IMR-90 (cell line): ENCODE measurements around the gene RUSC1. TPM values are rescaled to one million over a fixed set of nuclear protein-coding genes. Genes with fewer than 3 reads are reported as not detected.

Source experiments
- ATAC-seq: fragments of 200-7000 bp; cut with Tn5 transposase; 2 replicates; pipeline ENCODE4 v1.9.1; 2020; ENCODE audit warnings: low read depth, mild to moderate bottlenecking, moderate library complexity
- BruUV-seq: library from RNA; stranded (reverse); fragments of 400-500 nt; replicated peaks from 2 replicates; lab custom pipeline; 2021; lab: Mats Ljungman, UMichigan
- CTCF ChIA-PET: fragments of 300-600 bp; formaldehyde crosslinking; extraction: SDS; loops from one replicate; lab custom pipeline; 2021; ENCODE audit warnings: antibody characterized with exemption; lab: Yijun Ruan, JAX
- POLR2A ChIA-PET: fragments of 300-600 bp; sonication (Branson Sonifier 250); formaldehyde crosslinking; loops from one replicate; lab custom pipeline; 2022; ENCODE audit warnings: antibody characterized with exemption; ENCODE audit not compliant: unreplicated experiment; lab: Charles Lee
- DNase-seq: peaks from one replicate; pipeline ENCODE4 v3.0.0; 2013
- H2AFZ ChIP-seq: replicated peaks from 2 replicates; pipeline ENCODE3; 2013; ENCODE audit warnings: low read length, mild to moderate bottlenecking; ENCODE audit not compliant: poor library complexity
- H2AK5ac ChIP-seq: 2 replicates; pipeline ENCODE4 v1.6.1; 2013; ENCODE audit warnings: low read depth, low read length, inconsistent platforms
- H2AK9ac ChIP-seq: replicated peaks from 2 replicates; pipeline ENCODE3; 2013; ENCODE audit warnings: mild to moderate bottlenecking, low read depth, low read length, moderate library complexity; ENCODE audit not compliant: poor library complexity
- H2BK120ac ChIP-seq: 2 replicates; pipeline ENCODE4 v1.6.1; 2013; ENCODE audit warnings: low read depth, low read length, inconsistent platforms
- H2BK15ac ChIP-seq: 3 replicates; pipeline ENCODE4 v1.6.1; 2013; ENCODE audit warnings: low read depth, low read length, inconsistent platforms
- H2BK20ac ChIP-seq: 2 replicates; pipeline ENCODE4 v1.6.1; 2013; ENCODE audit warnings: low read depth, mild to moderate bottlenecking, inconsistent platforms, low read length, moderate library complexity
- H2BK5ac ChIP-seq: 2 replicates; pipeline ENCODE4 v1.6.1; 2013; ENCODE audit warnings: mild to moderate bottlenecking, low read depth, low read length, inconsistent platforms; ENCODE audit not compliant: poor library complexity, severe bottlenecking
- H3K14ac ChIP-seq: replicated peaks from 2 replicates; pipeline ENCODE4 v1.6.1; 2013; ENCODE audit warnings: low read depth, low read length, inconsistent platforms
- H3K18ac ChIP-seq: 2 replicates; pipeline ENCODE4 v1.6.1; 2013; ENCODE audit warnings: low read depth, low read length, control low read depth
- H3K23ac ChIP-seq: 2 replicates; pipeline ENCODE4 v1.6.1; 2013; ENCODE audit warnings: low read depth, low read length, inconsistent platforms
- H3K27ac ChIP-seq: 2 replicates; pipeline ENCODE4 v1.5.1; 2013; ENCODE audit warnings: mild to moderate bottlenecking, control low read depth, low read length; ENCODE audit not compliant: insufficient read depth
- H3K27me3 ChIP-seq: 2 replicates; pipeline ENCODE4 v1.6.1; 2013; ENCODE audit warnings: low read length; ENCODE audit not compliant: control insufficient read depth, insufficient read depth
- H3K36me3 ChIP-seq: 2 replicates; pipeline ENCODE4 v1.6.1; 2013; ENCODE audit warnings: low read length, mixed read lengths; ENCODE audit not compliant: control insufficient read depth, insufficient read depth
- H3K4ac ChIP-seq: 2 replicates; pipeline ENCODE4 v1.6.1; 2013; ENCODE audit warnings: low read depth, low read length, inconsistent platforms
- H3K4me1 ChIP-seq: 2 replicates; pipeline ENCODE4 v1.6.1; 2013; ENCODE audit warnings: low read length, mixed read lengths; ENCODE audit not compliant: control insufficient read depth, insufficient read depth
- H3K4me2 ChIP-seq: 2 replicates; pipeline ENCODE4 v1.6.1; 2013; ENCODE audit warnings: low read depth, mild to moderate bottlenecking, control low read depth, low read length, moderate library complexity
- H3K4me3 ChIP-seq: 2 replicates; pipeline ENCODE4 v1.5.1; 2013; ENCODE audit warnings: low read depth, mild to moderate bottlenecking, control low read depth, low read length, moderate library complexity; ENCODE audit not compliant: insufficient read depth
- H3K56ac ChIP-seq: 2 replicates; pipeline ENCODE4 v1.6.1; 2013; ENCODE audit warnings: low read length, inconsistent platforms; ENCODE audit not compliant: insufficient read depth; ENCODE audit errors: extremely low read depth
- H3K79me1 ChIP-seq, 2 experiments: 2 replicates each; pipeline ENCODE4 v1.6.1; 2013; ENCODE audit warnings: low read length in 2 of 2, inconsistent platforms in 1 of 2, low read depth in 1 of 2
- H3K9ac ChIP-seq: 2 replicates; pipeline ENCODE4 v1.6.1; 2013; ENCODE audit warnings: low read depth, low read length, control low read depth
- H3K9me1 ChIP-seq: 2 replicates; pipeline ENCODE4 v1.6.1; 2013; ENCODE audit warnings: low read length, inconsistent platforms; ENCODE audit not compliant: insufficient read depth
- H3K9me3 ChIP-seq: 2 replicates; pipeline ENCODE4 v1.6.1; 2013; ENCODE audit warnings: low read length; ENCODE audit not compliant: control insufficient read depth, insufficient read depth
- H4K20me1 ChIP-seq: 2 replicates; pipeline ENCODE4 v1.6.1; 2013; ENCODE audit warnings: low read length, inconsistent platforms; ENCODE audit not compliant: insufficient read depth
- H4K5ac ChIP-seq: 2 replicates; pipeline ENCODE4 v1.6.1; 2013; ENCODE audit warnings: mild to moderate bottlenecking, low read depth, low read length, control low read depth
- H4K8ac ChIP-seq, 2 experiments: 2 replicates each; pipeline ENCODE4 v1.6.1; 2013; ENCODE audit warnings: low read depth in 2 of 2, low read length in 2 of 2, control low read depth in 1 of 2, inconsistent platforms in 1 of 2
- H4K91ac ChIP-seq: 2 replicates; pipeline ENCODE4 v1.6.1; 2013; ENCODE audit warnings: low read depth, low read length, inconsistent platforms; ENCODE audit not compliant: insufficient read depth
- BHLHE40 ChIP-seq: fragments of 150-350 bp; IDR thresholded peaks from 2 replicates; pipeline ENCODE4 v1.6.1; 2016; ENCODE audit warnings: mild to moderate bottlenecking, low read depth, low read length
- CHD1 ChIP-seq: IDR thresholded peaks from 2 replicates; pipeline ENCODE4 v1.6.1; 2012; ENCODE audit warnings: low read depth, low read length, improper control_type of control experiment
- MAFK ChIP-seq: IDR thresholded peaks from 2 replicates; pipeline ENCODE4 v1.6.1; 2012; ENCODE audit warnings: low read depth, low read length, improper control_type of control experiment
- MAZ ChIP-seq: IDR thresholded peaks from 2 replicates; pipeline ENCODE4 v1.6.1; 2012; ENCODE audit warnings: low read depth, mild to moderate bottlenecking, low read length, improper control_type of control experiment, moderate library complexity, borderline replicate concordance
- MXI1 ChIP-seq: IDR thresholded peaks from 2 replicates; pipeline ENCODE4 v1.6.1; 2012; ENCODE audit warnings: low read depth, mild to moderate bottlenecking, low read length, moderate library complexity, borderline replicate concordance
- POLR2A ChIP-seq: IDR thresholded peaks from 2 replicates; pipeline ENCODE4 v1.6.1; 2012; ENCODE audit warnings: mild to moderate bottlenecking, low read depth, low read length
- RCOR1 ChIP-seq: IDR thresholded peaks from 2 replicates; pipeline ENCODE4 v1.6.1; 2012; ENCODE audit warnings: mild to moderate bottlenecking, low read length, improper control_type of control experiment; ENCODE audit not compliant: insufficient replicate concordance
- USF2 ChIP-seq: fragments of 150-350 bp; IDR thresholded peaks from 2 replicates; pipeline ENCODE4 v1.6.1; 2017; ENCODE audit warnings: mild to moderate bottlenecking, antibody characterized with exemption, low read length, low read depth
- WGBS, 2 experiments: methylation state at CpG; one replicate each; pipeline versions ENCODE4 v1.1.5 to v1.1.7; 2013; ENCODE audit warnings: missing lambda C conversion rate in 2 of 2; ENCODE audit not compliant: insufficient read length in 1 of 2; ENCODE audit errors: extremely low coverage in 2 of 2; 5-methylcytosine and 5-hydroxymethylcytosine counted together
- dilution Hi-C: fragments of 300-500 bp; cut with HindIII; formaldehyde crosslinking; loops from one replicate; pipeline ENCODE4 v1.14.3; 2018; ENCODE audit warnings: low sequenced_read_pairs; ENCODE audit not compliant: unreplicated experiment
- in situ Hi-C: fragments of 300-500 bp; cut with MboI; formaldehyde crosslinking; loops from 3 replicates; pipeline ENCODE4 v1.14.3; 2019; ENCODE audit warnings: low sequenced_read_pairs, inconsistent platforms, mixed read lengths
- intact Hi-C: fragments of 100-400 bp; cut with micrococcal nuclease; formaldehyde crosslinking; loops from 2 replicates; pipeline ENCODE4 v1.10.0; 2022
- polyA plus RNA-seq, 3 experiments: library from polyadenylated mRNA; depleted of rRNA; stranded (reverse); fragments of >200 nt; gene quantifications; 2 replicates each; pipeline ENCODE4 v1.2.3, GENCODE V29; 2012; ENCODE audit warnings: low replicate concordance in 1 of 3
- total RNA-seq: library from RNA; depleted of rRNA; stranded (reverse); fragments of >200 nt; gene quantifications from 2 replicates; pipeline ENCODE4 v1.2.3, GENCODE V29; 2012

RUSC1 gene
- total and polyA plus RNA-seq, 2 of the 4 experiments (the other 2 are of a cell fraction), result 4.1 to 31.4 TPM

- CTCF ChIA-PET, result interaction anchor here (0.7 to 1.3 kb wide), 4 partner anchors 11 to 101 kb away, joined by 3 to 4 read pairs (median 3); partner anchors contain the start of genes KRTCAP2 and SCAMP3
- peak within 1 kb of the TSS; percentile 89 for H3K4me3 ChIP-seq
- peaks cover 16 to 47% of the 10 kb centered on the region in 2 experiments for H3K79me1 ChIP-seq
- H4K5ac ChIP-seq, result peak within 1 kb of the TSS; percentile 93
- H3K9me1 ChIP-seq, result peaks cover 14% of the 10 kb centered on the region
- 18% methylated on average over 22 of the region's 61 CpGs; no CpG with 5 or more reads in 1 of the 2 experiments for WGBS, 2 experiments
- H3K27me3 ChIP-seq, result no peaks in the 10 kb centered on the region
- peak within 1 kb of the TSS; percentile 90 for H3K4ac ChIP-seq
- H2AK9ac ChIP-seq, result peak within 1 kb of the TSS; percentile 94
- 0 out of 2 replicates have a peak within 1 kb of the TSS, but pooled peaks have one; percentile 0 for H2BK20ac ChIP-seq
- H3K14ac ChIP-seq, result peak within 1 kb of the TSS; percentile 88
- peak; percentile 88 for ATAC-seq
- H3K4me1 ChIP-seq, result peaks cover 1% of the 10 kb centered on the region
- H4K8ac ChIP-seq, result peak within 1 kb of the TSS; percentile 90 to 98
- H3K36me3 ChIP-seq, result peaks cover 18% of the 10 kb centered on the region
- H2AFZ ChIP-seq, result peak within 1 kb of the TSS; percentile 85
- BruUV-seq, result no TSS peak
- peak within 1 kb of the TSS; percentile 89 for H3K27ac ChIP-seq
- peak within 1 kb of the TSS; percentile 4; the same call in 1 of the 3 replicates for H2BK15ac ChIP-seq
- in situ Hi-C loops (no loop called here), intact Hi-C loops (loop anchor here (2.0 kb wide), 1 partner anchor 49 kb away; no protein-coding TSS in a partner anchor), dilution Hi-C loops (no loop called here)
- H3K23ac ChIP-seq, result peak within 1 kb of the TSS; percentile 93
- peak within 1 kb of the TSS; percentile 14 for H2BK120ac ChIP-seq
- H3K9ac ChIP-seq, result peak within 1 kb of the TSS; percentile 89
- H3K9me3 ChIP-seq, result no peaks in the 10 kb centered on the region
- H2BK5ac ChIP-seq, result peak within 1 kb of the TSS; percentile 77
- H3K4me2 ChIP-seq, result peak within 1 kb of the TSS; percentile 92
- peak within 1 kb of the TSS; percentile 75 for H4K91ac ChIP-seq
- peak; percentile 88 for DNase-seq
- peak within 1 kb of the TSS; percentile 55 for H3K18ac ChIP-seq
- TF ChIP-seq CHD1, result no peak
- TF ChIP-seq USF2, result peak; percentile 93
- TF ChIP-seq MAFK, result no peak
- no peak for TF ChIP-seq RCOR1
- peak; percentile 29; the same call in 1 of the 2 replicates for TF ChIP-seq BHLHE40
- peak; percentile 67; the same call in 1 of the 2 replicates for TF ChIP-seq MAZ
- TF ChIP-seq POLR2A, result 0 out of 2 replicates have a peak, but pooled peaks have one; percentile 47
- peak; percentile 96 for TF ChIP-seq MXI1
- POLR2A ChIA-PET, result interaction anchor here (0.5 to 1.1 kb wide), 2 partner anchors 136 to 273 kb away, joined by 3 read pairs; no protein-coding TSS in a partner anchor
- H4K20me1 ChIP-seq, result peaks cover 14% of the 10 kb centered on the region; the same call in 1 of the 2 replicates
- peak within 1 kb of the TSS; percentile 49 for H3K56ac ChIP-seq
- peak within 1 kb of the TSS; percentile 76 for H2AK5ac ChIP-seq
Measured at GRCh38 chr1:155273343-155274245, 47.1 kb upstream of the RUSC1 start, which contains the start of gene CLK2. CLK2 (minus strand) TSS chr1:155273504; CDS start chr1:155270977, 2,527 bp downstream.
